Neuronal stem cell (in vitro differentiated cells): Measurements from ENCODE around the gene THAP4.
A peak's percentile ranks its signal among the peaks of the same experiment; 100 is the strongest.

Source experiments
- DNase-seq: peaks from one replicate; pipeline ENCODE4 v3.0.0-alpha.2; 2013; ENCODE audit warnings: low spot score
- H2AFZ ChIP-seq: one replicate; pipeline ENCODE4 v1.6.1; 2013; ENCODE audit warnings: mild to moderate bottlenecking, low read length, inconsistent platforms
- H2AK5ac ChIP-seq: 2 replicates; pipeline ENCODE4 v1.6.1; 2013; ENCODE audit warnings: low read depth, mild to moderate bottlenecking, inconsistent platforms, low read length, moderate library complexity, mixed read lengths
- H2BK120ac ChIP-seq: 2 replicates; pipeline ENCODE4 v1.6.1; 2013; ENCODE audit warnings: low read depth, mild to moderate bottlenecking, inconsistent platforms, low read length, moderate library complexity, mixed read lengths
- H2BK12ac ChIP-seq: one replicate; pipeline ENCODE4 v1.6.1; 2013; ENCODE audit warnings: low read length, inconsistent platforms
- H2BK15ac ChIP-seq: 2 replicates; pipeline ENCODE4 v1.6.1; 2013; ENCODE audit warnings: mild to moderate bottlenecking, low read length, inconsistent platforms, mixed read lengths
- H2BK5ac ChIP-seq: one replicate; pipeline ENCODE4 v1.6.1; 2013; ENCODE audit warnings: inconsistent platforms, mild to moderate bottlenecking, low read length, moderate library complexity
- H3K14ac ChIP-seq: one replicate; pipeline ENCODE4 v1.6.1; 2013; ENCODE audit warnings: low read length, inconsistent platforms
- H3K18ac ChIP-seq: 2 replicates; pipeline ENCODE4 v1.6.1; 2013; ENCODE audit warnings: low read length, inconsistent platforms
- H3K23ac ChIP-seq: 2 replicates; pipeline ENCODE4 v1.6.1; 2013; ENCODE audit warnings: low read depth, mild to moderate bottlenecking, mixed read lengths, low read length, inconsistent platforms; ENCODE audit not compliant: poor library complexity
- H3K27ac ChIP-seq: replicated peaks from 3 replicates; pipeline ENCODE4 v1.5.1; 2013; ENCODE audit warnings: low read length, inconsistent platforms
- H3K27me3 ChIP-seq, 3 experiments: 2 replicates each; pipeline ENCODE4 v1.6.1; 2013; ENCODE audit warnings: low read length in 3 of 3, mild to moderate bottlenecking in 2 of 3, inconsistent platforms in 1 of 3, low read depth in 1 of 3, mixed read lengths in 1 of 3, moderate library complexity in 1 of 3; ENCODE audit not compliant: control insufficient read depth in 3 of 3, insufficient read depth in 3 of 3
- H3K36me3 ChIP-seq, 2 donors: replicated peaks in 1 of 2; 2 replicates each; pipeline ENCODE4 v1.6.1; 2013; ENCODE audit warnings: low read length in 2 of 2; ENCODE audit not compliant: control insufficient read depth in 2 of 2, insufficient read depth in 2 of 2
- H3K4ac ChIP-seq: 2 replicates; pipeline ENCODE4 v1.6.1; 2013; ENCODE audit warnings: inconsistent platforms, mild to moderate bottlenecking, low read length, moderate library complexity
- H3K4me1 ChIP-seq, 2 donors: 1 replicate in 1 of 2; 2 replicates in 1 of 2; pipeline ENCODE4 v1.6.1; 2013; ENCODE audit warnings: low read length in 2 of 2, low read depth in 1 of 2; ENCODE audit not compliant: control insufficient read depth in 2 of 2, insufficient read depth in 1 of 2
- H3K4me2 ChIP-seq: one replicate; pipeline ENCODE4 v1.6.1; 2013; ENCODE audit warnings: mild to moderate bottlenecking, low read length, inconsistent platforms; ENCODE audit not compliant: insufficient read depth, poor library complexity, severe bottlenecking
- H3K4me3 ChIP-seq, 2 donors: 2 replicates each; pipeline ENCODE4 v1.5.1; 2013; ENCODE audit warnings: low read length in 2 of 2, mild to moderate bottlenecking in 2 of 2, inconsistent platforms in 1 of 2, moderate library complexity in 1 of 2
- H3K79me1 ChIP-seq: one replicate; pipeline ENCODE4 v1.6.1; 2013; ENCODE audit warnings: low read depth, mild to moderate bottlenecking, inconsistent platforms, low read length, moderate library complexity
- H3K9ac ChIP-seq: one replicate; pipeline ENCODE4 v1.6.1; 2013; ENCODE audit warnings: mild to moderate bottlenecking, low read depth, low read length, inconsistent platforms; ENCODE audit not compliant: poor library complexity
- H3K9me3 ChIP-seq, 2 donors: replicated peaks in 1 of 2; 2 replicates each; pipeline versions ENCODE3 to v1.6.1; 2013; ENCODE audit warnings: low read length in 2 of 2, mild to moderate bottlenecking in 2 of 2, inconsistent platforms in 1 of 2, low read depth in 1 of 2, mixed read lengths in 1 of 2, moderate library complexity in 1 of 2; ENCODE audit not compliant: control insufficient read depth in 2 of 2, insufficient read depth in 1 of 2
- H4K8ac ChIP-seq: one replicate; pipeline ENCODE4 v1.6.1; 2013; ENCODE audit warnings: low read depth, mild to moderate bottlenecking, inconsistent platforms, low read length, moderate library complexity
- H4K91ac ChIP-seq: one replicate; pipeline ENCODE4 v1.6.1; 2013; ENCODE audit warnings: low read length, low read depth, mild to moderate bottlenecking, inconsistent platforms; ENCODE audit not compliant: poor library complexity
- WGBS, 2 donors: extraction: QIAGEN DNeasy Blood & Tissue Kit; methylation state at CpG; one replicate each; pipeline ENCODE4 v1.1.7; 2013; ENCODE audit warnings: missing lambda C conversion rate in 2 of 2, mixed read lengths in 1 of 2; ENCODE audit not compliant: insufficient read length in 2 of 2, insufficient replicate concordance in 1 of 2; ENCODE audit errors: extremely low coverage in 2 of 2; 5-methylcytosine and 5-hydroxymethylcytosine counted together

THAP4 gene

GRCh38 chr2:241675885-241676284, 38.9 kb upstream of the THAP4 start:
- whole genome bisulfite sequencing, 2 donors: no CpG with 5 or more reads among the region's 17 CpGs
- H3K36me3 ChIP-seq: peaks cover 52 to 100% of the 10 kb centered on the region in 2 donors

GRCh38 chr2:241673797-241674725, 37.1 kb upstream of the THAP4 start:
- Histone ChIP-seq H3K4me1 (no peaks in the 10 kb centered on the region), H3K9ac (no peak overlapping the region), H2AFZ (no peak overlapping the region), H3K18ac (peak overlapping the region; percentile 75), H3K4me2 (no peak overlapping the region), H3K14ac (no peak overlapping the region), H3K79me1 (peaks cover 3% of the 10 kb centered on the region), H2BK5ac (no peak overlapping the region), H4K91ac (no peak overlapping the region), H3K27me3 (no peaks in the 10 kb centered on the region), H2BK120ac (no peak overlapping the region), H3K9me3 (no peaks in the 10 kb centered on the region), H3K36me3 (peaks cover 48 to 97% of the 10 kb centered on the region in 2 donors), H3K27ac (no peak overlapping the region), H2AK5ac (no peak overlapping the region), H3K4ac (no peak overlapping the region), H2BK12ac (no peak overlapping the region), H3K4me3 (no peak overlapping the region), H2BK15ac (no peak overlapping the region), H4K8ac (no peak overlapping the region), H3K23ac (peak overlapping the region; percentile 62)
- no peak for DNase-seq
- WGBS, 2 donors: no CpG with 5 or more reads among the region's 21 CpGs

More at GRCh38 chr2:241675885-241676284, 38.9 kb upstream of the THAP4 start:
- H3K14ac ChIP-seq: no peak overlapping the region
- H2BK12ac ChIP-seq: no peak overlapping the region
- H3K18ac ChIP-seq: no peak overlapping the region
- H2AFZ ChIP-seq: no peak overlapping the region
- no peak overlapping the region for H2AK5ac ChIP-seq
- H3K4ac ChIP-seq: no peak overlapping the region
- no peak overlapping the region for H2BK15ac ChIP-seq
- no peak overlapping the region for H4K8ac ChIP-seq
- H3K4me3 ChIP-seq: no peak overlapping the region
- DNase-seq: no peak
- no peaks in the 10 kb centered on the region for H3K4me1 ChIP-seq
- no peak overlapping the region for H3K9ac ChIP-seq
- H3K79me1 ChIP-seq: peaks cover 5% of the 10 kb centered on the region
- H3K27ac ChIP-seq: no peak overlapping the region
- H3K9me3 ChIP-seq: no peaks in the 10 kb centered on the region
- no peaks in the 10 kb centered on the region for H3K27me3 ChIP-seq
- H2BK5ac ChIP-seq: no peak overlapping the region
- H3K4me2 ChIP-seq: no peak overlapping the region
- no peak overlapping the region for H3K23ac ChIP-seq
- no peak overlapping the region for H2BK120ac ChIP-seq
- H4K91ac ChIP-seq: no peak overlapping the region

- H3K27me3 ChIP-seq: no peaks in the 10 kb centered on the region
- no peak overlapping the region for H2BK120ac ChIP-seq
- H3K36me3 ChIP-seq: peaks cover 49 to 97% of the 10 kb centered on the region in 2 donors
- peak overlapping the region; percentile 73 for H3K23ac ChIP-seq
- no peak overlapping the region for H2BK12ac ChIP-seq
- no peak overlapping the region for H3K4ac ChIP-seq
- no peak overlapping the region for H3K27ac ChIP-seq
- no peaks in the 10 kb centered on the region for H3K9me3 ChIP-seq
- no CpG with 5 or more reads among the region's 18 CpGs for WGBS, 2 donors
- DNase-seq: no peak
- H2AFZ ChIP-seq: no peak overlapping the region
- H2BK5ac ChIP-seq: no peak overlapping the region
- no peak overlapping the region for H3K14ac ChIP-seq
- no peak overlapping the region for H2BK15ac ChIP-seq
- no peak overlapping the region for H3K4me3 ChIP-seq
- H3K18ac ChIP-seq: no peak overlapping the region
- no peak overlapping the region for H3K4me2 ChIP-seq
- no peaks in the 10 kb centered on the region for H3K4me1 ChIP-seq
- H2AK5ac ChIP-seq: no peak overlapping the region
- H4K91ac ChIP-seq: no peak overlapping the region
- H3K79me1 ChIP-seq: peaks cover 3% of the 10 kb centered on the region
- H4K8ac ChIP-seq: no peak overlapping the region
- H3K9ac ChIP-seq: peak overlapping the region; percentile 60
These were observed 36.3 kb upstream of the THAP4 start for GRCh38 chr2:241673189-241673663.
